Left ventricle myocardium inferior (tissue), 1 donor: ENCODE results near the gene DNAJC24. TPM values are rescaled to one million over a fixed set of nuclear protein-coding genes. Genes with fewer than 3 reads are reported as not detected.

Experiments used
- DNase-seq: peaks from one replicate; pipeline ENCODE4 v3.0.0-alpha.2; 2020
- H3K27ac ChIP-seq: fragments of 200-600 bp; replicated peaks from 2 replicates; pipeline ENCODE4 v1.8.0; 2021
- H3K27me3 ChIP-seq: fragments of 200-600 bp; 2 replicates; pipeline ENCODE4 v1.8.0; 2021; ENCODE audit warnings: low read depth
- H3K36me3 ChIP-seq: fragments of 200-600 bp; 2 replicates; pipeline ENCODE4 v1.8.0; 2021
- H3K4me1 ChIP-seq: fragments of 200-600 bp; 2 replicates; pipeline ENCODE4 v1.8.0; 2021
- H3K4me3 ChIP-seq: fragments of 200-600 bp; 2 replicates; pipeline ENCODE4 v1.8.0; 2021; ENCODE audit warnings: mild to moderate bottlenecking, moderate library complexity
- H3K9me3 ChIP-seq: fragments of 200-600 bp; replicated peaks from 2 replicates; pipeline ENCODE4 v1.8.0; 2021
- CTCF ChIP-seq: fragments of 200-600 bp; IDR thresholded peaks from 2 replicates; pipeline ENCODE4 v1.8.0; 2021; ENCODE audit warnings: antibody characterized with exemption, mild to moderate bottlenecking, borderline replicate concordance
- intact Hi-C: fragments of 100-400 bp; cut with micrococcal nuclease; formaldehyde crosslinking; loops from one replicate; pipeline ENCODE4 v1.11.0; 2022
- total RNA-seq: library from RNA; stranded (reverse); fragmentation: NEBNext Ultra II Directional; extraction: Animal tissue kit (Norgen Biotek cat#: 25700); gene quantifications from one replicate; pipeline ENCODE4 v1.2.1, GENCODE V29; 2021
- donor health status: DM: no; HTN: yes; CAD: no; lungs with severe emphysema.

The DNAJC24 gene
- total RNA-seq, 1 donor from 2014 or later, result 22.9 TPM

GRCh38 chr11:31421820-31422219 is 52.2 kb downstream of the DNAJC24 start:
- H3K36me3 ChIP-seq, result no peaks in the 10 kb centered on the region
- H3K4me1 ChIP-seq, result no peaks in the 10 kb centered on the region
- H3K27me3 ChIP-seq, result no peaks in the 10 kb centered on the region
- H3K9me3 ChIP-seq, result no peaks in the 10 kb centered on the region
- intact Hi-C loops, result no loop called here
- H3K4me3 ChIP-seq, result no peak overlapping the region
- no peak for TF ChIP-seq CTCF
- H3K27ac ChIP-seq, result no peak overlapping the region
- no peak for DNase-seq

- H3K27me3 ChIP-seq, result no peaks in the 10 kb centered on the region
- intact Hi-C loops, result no loop called here
- no peak for TF ChIP-seq CTCF
- no peaks in the 10 kb centered on the region for H3K4me1 ChIP-seq
- H3K36me3 ChIP-seq, result no peaks in the 10 kb centered on the region
- no peaks in the 10 kb centered on the region for H3K9me3 ChIP-seq
- H3K4me3 ChIP-seq, result no peak overlapping the region
- no peak for DNase-seq
- no peak overlapping the region for H3K27ac ChIP-seq
Observed at GRCh38 chr11:31422703-31423102, 53.0 kb downstream of the DNAJC24 start.

- intact Hi-C loops, result no loop called here
- Histone ChIP-seq H3K36me3 (peaks cover 4% of the 10 kb centered on the region), H3K27me3 (no peaks in the 10 kb centered on the region), H3K4me1 (no peaks in the 10 kb centered on the region), H3K27ac (no peak overlapping the region), H3K9me3 (no peaks in the 10 kb centered on the region), H3K4me3 (no peak overlapping the region)
- no peak for TF ChIP-seq CTCF
- no peak for DNase-seq
Observed at GRCh38 chr11:31424652-31425051, 55.0 kb downstream of the DNAJC24 start.

GRCh38 chr11:31433851-31434250 is 64.2 kb downstream of the DNAJC24 start:
- TF ChIP-seq CTCF, result no peak
- no peak for DNase-seq
- intact Hi-C loops, result no loop called here
- H3K27me3 ChIP-seq, result no peaks in the 10 kb centered on the region
- H3K9me3 ChIP-seq, result no peaks in the 10 kb centered on the region
- H3K27ac ChIP-seq, result no peak overlapping the region
- H3K4me1 ChIP-seq, result no peaks in the 10 kb centered on the region
- H3K4me3 ChIP-seq, result no peak overlapping the region
- H3K36me3 ChIP-seq, result peaks cover 23% of the 10 kb centered on the region

GRCh38 chr11:31437742-31438435 is 68.2 kb downstream of the DNAJC24 start:
- DNase-seq, result no peak
- Histone ChIP-seq H3K9me3 (no peaks in the 10 kb centered on the region), H3K4me1 (no peaks in the 10 kb centered on the region), H3K36me3 (no peaks in the 10 kb centered on the region), H3K4me3 (no peak overlapping the region), H3K27ac (no peak overlapping the region), H3K27me3 (no peaks in the 10 kb centered on the region)
- no peak for TF ChIP-seq CTCF
- intact Hi-C loops, result no loop called here

GRCh38 chr11:31441296-31441695 is 71.6 kb downstream of the DNAJC24 start:
- H3K4me1 ChIP-seq, result no peaks in the 10 kb centered on the region
- H3K27ac ChIP-seq, result no peak overlapping the region
- TF ChIP-seq CTCF, result no peak
- DNase-seq, result no peak
- no peaks in the 10 kb centered on the region for H3K27me3 ChIP-seq
- intact Hi-C loops, result no loop called here
- no peaks in the 10 kb centered on the region for H3K36me3 ChIP-seq
- H3K9me3 ChIP-seq, result no peaks in the 10 kb centered on the region
- no peak overlapping the region for H3K4me3 ChIP-seq
